Fibroblast of villous mesenchyme (primary cell): ENCODE data around the gene TMEM245. TPM values are rescaled to one million over a fixed set of nuclear protein-coding genes. Genes with fewer than 3 reads are reported as not detected.

Source experiments
- DNase-seq: peaks from one replicate; pipeline ENCODE4 v3.0.0-alpha.2; 2010; ENCODE audit warnings: low read depth
- H3K4me3 ChIP-seq: 2 replicates; pipeline ENCODE4 v1.5.1; 2011; ENCODE audit warnings: low read depth, mild to moderate bottlenecking, low read length
- CTCF ChIP-seq: IDR thresholded peaks from 2 replicates; pipeline ENCODE4 v1.5.1; 2012; ENCODE audit warnings: low read depth, mild to moderate bottlenecking, low read length; ENCODE audit not compliant: insufficient read depth
- total RNA-seq: library from RNA; depleted of rRNA; stranded (reverse); fragments of >200 nt; gene quantifications from 2 replicates; pipeline ENCODE4 v1.2.3, GENCODE V29; 2012

Gene TMEM245
- total RNA-seq, 1 donor = 86.8 TPM

- H3K4me3 ChIP-seq = no peak overlapping the region
- no peak for TF ChIP-seq CTCF
- peak; percentile 11 for DNase-seq
Measured at GRCh38 chr9:109052416-109052815, 67.3 kb downstream of the TMEM245 start.

GRCh38 chr9:109051733-109052132 is 68.0 kb downstream of the TMEM245 start:
- TF ChIP-seq CTCF = no peak
- DNase-seq = no peak

GRCh38 chr9:109050444-109050843 is 69.3 kb downstream of the TMEM245 start:
- no peak for DNase-seq
- no peak for TF ChIP-seq CTCF
- H3K4me3 ChIP-seq = no peak overlapping the region

More at GRCh38 chr9:109051733-109052132, 68.0 kb downstream of the TMEM245 start:
- H3K4me3 ChIP-seq = no peak overlapping the region

GRCh38 chr9:109048822-109049221 is 70.9 kb downstream of the TMEM245 start:
- TF ChIP-seq CTCF = no peak
- H3K4me3 ChIP-seq = no peak overlapping the region
- no peak for DNase-seq

- TF ChIP-seq CTCF = no peak
- no peak for DNase-seq
- H3K4me3 ChIP-seq = no peak overlapping the region
Measured at GRCh38 chr9:109047259-109047658, 72.5 kb downstream of the TMEM245 start.

GRCh38 chr9:109046346-109046745 is 73.4 kb downstream of the TMEM245 start:
- no peak overlapping the region for H3K4me3 ChIP-seq
- no peak for TF ChIP-seq CTCF
- DNase-seq = no peak

GRCh38 chr9:109043578-109043977 is 76.2 kb downstream of the TMEM245 start:
- TF ChIP-seq CTCF = no peak
- DNase-seq = no peak

More at GRCh38 chr9:109043578-109043977, 76.2 kb downstream of the TMEM245 start:
- H3K4me3 ChIP-seq = no peak overlapping the region
